Neural cell (in vitro differentiated cells): ENCODE results near the gene PLEKHG7. TPM values are rescaled to one million over a fixed set of nuclear protein-coding genes. Genes with fewer than 3 reads are reported as not detected.

ENCODE experiments used
- polyA plus RNA-seq: library from polyadenylated mRNA; depleted of rRNA; stranded (reverse); fragments of >200 nt; gene quantifications from 2 replicates; pipeline ENCODE4 v1.2.3, GENCODE V29; 2014

The PLEKHG7 gene
- polyA plus RNA-seq, 1 donor from 2014 or later: not detected

Other genes starting within 250 kb of the PLEKHG7 start
- gene EEA1, start 226.3 kb downstream of the PLEKHG7 start, polyA plus RNA-seq: 4.5 and 5.6 TPM in 2 replicates